Fibroblast of skin of abdomen (primary cell): ENCODE data around the gene TSTD1. TPM values are rescaled to one million over a fixed set of nuclear protein-coding genes. Genes with fewer than 3 reads are reported as not detected.
A peak's percentile ranks its signal among the peaks of the same experiment; 100 is the strongest.

Experiments used
- DNase-seq: peaks from one replicate; pipeline ENCODE4 v3.0.0-alpha.2; 2013
- polyA plus RNA-seq, 2 experiments: library from polyadenylated mRNA; unstranded; fragments of 120-200 nt; gene quantifications; one replicate each; pipeline ENCODE4 v1.2.1, GENCODE V29; 2013; ENCODE audit not compliant: insufficient read length in 2 of 2

Gene TSTD1
- 0.59 TPM for polyA plus RNA-seq (2013, experiment 1 of 2; ENCODE audit: insufficient read length)
- 0.86 TPM for polyA plus RNA-seq (2013, experiment 2 of 2; ENCODE audit: insufficient read length)

- DNase-seq = no peak
Measured at GRCh38 chr1:161038523-161039153, at the start of gene TSTD1. TSS of gene TSTD1 (minus strand) at chr1:161038964. CDS start at chr1:161038889, 75 bp downstream.

- no peak for DNase-seq
Measured at GRCh38 chr1:161086457-161086856, 47.7 kb upstream of the TSTD1 start.

- peak; percentile 37 for DNase-seq
Measured at GRCh38 chr1:161085165-161085564, 46.4 kb upstream of the TSTD1 start.

GRCh38 chr1:161084597-161084988 is 45.8 kb upstream of the TSTD1 start:
- DNase-seq = no peak

- DNase-seq = peak; percentile 37
Measured at GRCh38 chr1:161083748-161084596, 45.2 kb upstream of the TSTD1 start.

GRCh38 chr1:161082996-161083747 is 44.4 kb upstream of the TSTD1 start:
- peak; percentile 79 for DNase-seq

GRCh38 chr1:161082483-161082882 is 43.7 kb upstream of the TSTD1 start:
- no peak for DNase-seq

- DNase-seq = no peak
Measured at GRCh38 chr1:161081519-161081918, 42.8 kb upstream of the TSTD1 start.

- peak; percentile 52 for DNase-seq
Measured at GRCh38 chr1:161080441-161081405, 42.0 kb upstream of the TSTD1 start.

GRCh38 chr1:161079436-161080110 is 40.8 kb upstream of the TSTD1 start:
- DNase-seq = no peak

- no peak for DNase-seq
Measured at GRCh38 chr1:161077426-161077825, 38.7 kb upstream of the TSTD1 start.

- no peak for DNase-seq
Measured at GRCh38 chr1:161076410-161076809, 37.6 kb upstream of the TSTD1 start.

GRCh38 chr1:161074676-161075368 is 36.1 kb upstream of the TSTD1 start:
- DNase-seq = no peak

GRCh38 chr1:161073474-161074121 is 34.8 kb upstream of the TSTD1 start:
- no peak for DNase-seq

- no peak for DNase-seq
Measured at GRCh38 chr1:161072751-161073449, 34.1 kb upstream of the TSTD1 start.

GRCh38 chr1:161071886-161072371 is 33.2 kb upstream of the TSTD1 start:
- DNase-seq = peak; percentile 24

GRCh38 chr1:161070761-161071160 is 32.0 kb upstream of the TSTD1 start:
- DNase-seq = no peak

- no peak for DNase-seq
Measured at GRCh38 chr1:161069731-161070270, 31.0 kb upstream of the TSTD1 start, which contains the start of gene ARHGAP30. TSS of gene ARHGAP30 (minus strand) at chr1:161069891. CDS start at chr1:161069624, 267 bp downstream.

GRCh38 chr1:161069241-161069640 is 30.5 kb upstream of the TSTD1 start:
- DNase-seq = no peak
